Endothelial cell of umbilical vein (primary cell): ENCODE data around the gene MOGAT3. TPM values are rescaled to one million over a fixed set of nuclear protein-coding genes. Genes with fewer than 3 reads are reported as not detected.

Experiments
- BruUV-seq: library from RNA; stranded (reverse); fragments of 400-500 nt; replicated peaks from 2 replicates; lab custom pipeline; 2021; lab: Mats Ljungman, UMichigan
- CTCF ChIA-PET: fragments of 300-600, 350-600 bp; sonication (Branson Sonifier 250); formaldehyde crosslinking; loops from one replicate; lab custom pipeline; 2021; ENCODE audit warnings: antibody characterized with exemption, inconsistent platforms; lab: Charles Lee
- POLR2A ChIA-PET: fragments of 300-600, 350-600 bp; sonication (Branson Sonifier 250); formaldehyde crosslinking; loops from one replicate; lab custom pipeline; 2021; ENCODE audit warnings: antibody characterized with exemption, inconsistent platforms; lab: Charles Lee
- DNase-seq: peaks from one replicate; pipeline ENCODE4 v3.0.0-alpha.2; 2011; ENCODE audit warnings: low read depth, low spot score
- FAIRE-seq: peaks from 2 replicates; lab custom pipeline; 2011; peaks lifted over from hg19 to GRCh38; lab: Jason Lieb, UNC
- H2AFZ ChIP-seq: 2 replicates; pipeline ENCODE4 v1.6.0; 2012; ENCODE audit warnings: low read depth, low read length, control low read depth, inconsistent platforms
- H3K27ac ChIP-seq: 2 replicates; pipeline ENCODE4 v1.5.1; 2011; ENCODE audit warnings: low read depth, mild to moderate bottlenecking, control low read depth, low read length, moderate library complexity; ENCODE audit not compliant: insufficient read depth
- H3K27me3 ChIP-seq, 2 experiments: 2 replicates each; pipeline versions ENCODE4 v1.6.0 to v1.6.1; 2011; ENCODE audit warnings: low read length in 2 of 2, mixed read lengths in 1 of 2; ENCODE audit not compliant: control insufficient read depth in 2 of 2, insufficient read depth in 2 of 2
- H3K36me3 ChIP-seq, 2 experiments: 2 replicates in 1 of 2; 3 replicates in 1 of 2; pipeline ENCODE4 v1.5.1; 2011; ENCODE audit warnings: low read length in 2 of 2, mild to moderate bottlenecking in 1 of 2, moderate library complexity in 1 of 2; ENCODE audit not compliant: control insufficient read depth in 2 of 2, insufficient read depth in 2 of 2; ENCODE audit errors: extremely low read depth in 1 of 2
- H3K4me1 ChIP-seq: 3 replicates; pipeline ENCODE4 v1.5.1; 2011; ENCODE audit warnings: mild to moderate bottlenecking, low read length; ENCODE audit not compliant: control insufficient read depth, insufficient read depth; ENCODE audit errors: extremely low read depth
- H3K4me2 ChIP-seq: 2 replicates; pipeline ENCODE4 v1.6.1; 2011; ENCODE audit warnings: low read length, control low read depth, mixed read lengths; ENCODE audit not compliant: insufficient read depth
- H3K4me3 ChIP-seq, 3 experiments: fragments of 200-600 bp in 1 of 3; sonication (generic), shearing (Covaris generic) in 1 of 3; replicated peaks in 1 of 3; 2 replicates each; pipeline ENCODE4 v1.5.1; 2011 to 2016; ENCODE audit warnings: control low read depth in 3 of 3, low read length in 3 of 3, mild to moderate bottlenecking in 2 of 3, inconsistent platforms in 1 of 3, low read depth in 1 of 3, moderate library complexity in 1 of 3; ENCODE audit not compliant: insufficient read depth in 1 of 3
- H3K79me2 ChIP-seq: 2 replicates; pipeline ENCODE4 v1.6.0; 2012; ENCODE audit warnings: low read length, inconsistent platforms; ENCODE audit not compliant: control insufficient read depth, insufficient read depth
- H3K9ac ChIP-seq: replicated peaks from 2 replicates; pipeline ENCODE3; 2011; ENCODE audit warnings: low read length, control low read depth; ENCODE audit not compliant: insufficient read depth; ENCODE audit errors: extremely low read depth
- H3K9me1 ChIP-seq: replicated peaks from 3 replicates; pipeline ENCODE4 v1.6.0; 2011; ENCODE audit warnings: mild to moderate bottlenecking, low read length; ENCODE audit not compliant: control insufficient read depth, insufficient read depth; ENCODE audit errors: extremely low read depth
- H3K9me3 ChIP-seq: replicated peaks from 2 replicates; pipeline ENCODE4 v1.5.1; 2012; ENCODE audit warnings: low read length, inconsistent platforms; ENCODE audit not compliant: control insufficient read depth, insufficient read depth
- H4K20me1 ChIP-seq: replicated peaks from 2 replicates; pipeline ENCODE3; 2011; ENCODE audit warnings: mild to moderate bottlenecking, low read length; ENCODE audit not compliant: control insufficient read depth, insufficient read depth; ENCODE audit errors: extremely low read depth
- EZH2 ChIP-seq: IDR thresholded peaks from 2 replicates; pipeline ENCODE4 v1.6.1; 2012; ENCODE audit warnings: borderline replicate concordance, low read depth, mild to moderate bottlenecking, moderate library complexity, low read length, inconsistent platforms; ENCODE audit not compliant: severe bottlenecking
- FOS ChIP-seq: IDR thresholded peaks from 2 replicates; pipeline ENCODE4 v1.6.1; 2011; ENCODE audit warnings: mild to moderate bottlenecking, low read length, moderate library complexity, borderline replicate concordance; ENCODE audit not compliant: insufficient read depth
- GATA2 ChIP-seq: IDR thresholded peaks from 2 replicates; pipeline ENCODE4 v1.7.0; 2011; ENCODE audit warnings: low read depth, mild to moderate bottlenecking, moderate library complexity, mixed read lengths, low read length; ENCODE audit not compliant: insufficient read length, insufficient read depth
- JUN ChIP-seq: IDR thresholded peaks from 2 replicates; pipeline ENCODE4 v1.6.1; 2011; ENCODE audit warnings: borderline replicate concordance, low read depth; ENCODE audit not compliant: insufficient read length, insufficient read depth
- MAX ChIP-seq: IDR thresholded peaks from 2 replicates; pipeline ENCODE4 v1.6.1; 2011; ENCODE audit not compliant: insufficient read depth, insufficient read length
- MYC ChIP-seq: IDR thresholded peaks from one replicate; pipeline ENCODE4 v1.6.1; 2011; ENCODE audit warnings: mild to moderate bottlenecking, low read depth, low read length
- POLR2A ChIP-seq: IDR thresholded peaks from 2 replicates; pipeline ENCODE4 v1.6.1; 2012; ENCODE audit warnings: low read depth, mild to moderate bottlenecking, control low read depth, low read length
- POLR2AphosphoS5 ChIP-seq: IDR thresholded peaks from 2 replicates; pipeline ENCODE4 v1.6.1; 2012; ENCODE audit warnings: low read depth, mild to moderate bottlenecking, control low read depth, low read length, moderate library complexity; ENCODE audit not compliant: insufficient read depth
- dilution Hi-C: fragments of 300-500 bp; cut with MboI; formaldehyde crosslinking; loops from one replicate; pipeline ENCODE4 v1.15.0; 2019; ENCODE audit warnings: low sequenced_read_pairs; ENCODE audit not compliant: extremely low pct_ligation_motif_present
- intact Hi-C: fragments of 100-400 bp; cut with micrococcal nuclease; formaldehyde crosslinking; loops from one replicate; pipeline ENCODE4 v1.10.0; 2022
- polyA plus RNA-seq, 4 experiments: library from polyadenylated mRNA; depleted of rRNA in 3 of 4; stranded (reverse) in 3 of 4; unstranded in 1 of 4; fragments of >200 nt; gene quantifications; 2 replicates each; pipeline versions ENCODE4 v1.2.1 to v1.2.3, GENCODE V29; 2011 to 2012; ENCODE audit warnings: missing spikeins in 1 of 4
- total RNA-seq: library from RNA; stranded (reverse); gene quantifications from 2 replicates; pipeline ENCODE4 v1.2.3, GENCODE V29; 2021
- TF ChIP-seq, protein P1 (sequence below), 2 donors: IDR thresholded peaks; 1 replicate in 1 of 2; 2 replicates in 1 of 2; pipeline ENCODE4 v1.5.1; 2011; ENCODE audit warnings: low read length in 2 of 2, mild to moderate bottlenecking in 2 of 2, moderate library complexity in 2 of 2, control low read depth in 1 of 2, inconsistent platforms in 1 of 2, low read depth in 1 of 2; ENCODE audit not compliant: insufficient read depth in 1 of 2; ENCODE audit errors: extremely low read depth in 1 of 2

The MOGAT3 gene
- total and polyA plus RNA-seq, 2 donors (not counting 3 experiments of a cell fraction or from before 2014, with no cell fraction given): not detected

DNA sequence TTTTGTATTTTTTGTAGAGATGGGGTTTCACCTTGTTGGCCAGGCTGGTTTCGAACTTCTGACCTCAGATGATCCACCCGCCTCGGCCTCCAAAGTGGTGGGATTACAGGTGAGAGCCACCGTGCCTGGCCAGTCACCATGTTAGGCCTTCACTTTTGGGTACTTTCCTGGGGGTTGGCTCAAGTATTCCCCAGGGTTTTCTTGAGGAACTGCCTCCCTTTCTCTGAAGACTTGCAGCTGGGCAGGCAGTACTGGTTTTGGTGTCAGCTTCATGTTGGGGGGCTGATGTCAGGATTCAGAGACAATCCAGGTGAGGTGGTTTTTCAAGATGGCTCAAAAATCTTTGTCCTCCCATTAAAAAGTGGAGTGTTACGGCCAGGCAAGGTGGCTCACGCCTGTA, 24.8 kb upstream of the MOGAT3 start:
- Histone ChIP-seq H3K9ac (no peak overlapping the region), H3K36me3 (peaks cover 2 to 8% of the 10 kb centered on the region in 2 experiments), H3K27me3 (no peaks in the 10 kb centered on the region), H4K20me1 (no peaks in the 10 kb centered on the region), H3K4me3 (no peak overlapping the region), H3K9me3 (no peaks in the 10 kb centered on the region), H3K79me2 (peaks cover 12% of the 10 kb centered on the region), H3K27ac (no peak overlapping the region), H3K4me1 (no peaks in the 10 kb centered on the region), H3K4me2 (no peak overlapping the region), H3K9me1 (no peaks in the 10 kb centered on the region), H2AFZ (no peak overlapping the region)
- no TSS peak for BruUV-seq
- dilution Hi-C loops: no loop called here
- TF ChIP-seq MAX (no peak), POLR2AphosphoS5 (no peak), GATA2 (no peak), JUN (no peak), POLR2A (no peak), EZH2 (no peak), FOS (no peak), MYC (no peak)
- TF ChIP-seq, protein P1, sequence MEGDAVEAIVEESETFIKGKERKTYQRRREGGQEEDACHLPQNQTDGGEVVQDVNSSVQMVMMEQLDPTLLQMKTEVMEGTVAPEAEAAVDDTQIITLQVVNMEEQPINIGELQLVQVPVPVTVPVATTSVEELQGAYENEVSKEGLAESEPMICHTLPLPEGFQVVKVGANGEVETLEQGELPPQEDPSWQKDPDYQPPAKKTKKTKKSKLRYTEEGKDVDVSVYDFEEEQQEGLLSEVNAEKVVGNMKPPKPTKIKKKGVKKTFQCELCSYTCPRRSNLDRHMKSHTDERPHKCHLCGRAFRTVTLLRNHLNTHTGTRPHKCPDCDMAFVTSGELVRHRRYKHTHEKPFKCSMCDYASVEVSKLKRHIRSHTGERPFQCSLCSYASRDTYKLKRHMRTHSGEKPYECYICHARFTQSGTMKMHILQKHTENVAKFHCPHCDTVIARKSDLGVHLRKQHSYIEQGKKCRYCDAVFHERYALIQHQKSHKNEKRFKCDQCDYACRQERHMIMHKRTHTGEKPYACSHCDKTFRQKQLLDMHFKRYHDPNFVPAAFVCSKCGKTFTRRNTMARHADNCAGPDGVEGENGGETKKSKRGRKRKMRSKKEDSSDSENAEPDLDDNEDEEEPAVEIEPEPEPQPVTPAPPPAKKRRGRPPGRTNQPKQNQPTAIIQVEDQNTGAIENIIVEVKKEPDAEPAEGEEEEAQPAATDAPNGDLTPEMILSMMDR (IDR thresholded peaks at IDR 0.05; ENCODE audit: extremely low read depth in 1 of 2, insufficient read depth in 1 of 2, low read depth in 1 of 2, low read length in 2 of 2): no peak
- ChIA-PET POLR2A (interaction anchor here (0.7 kb wide), 1 partner anchor 9 kb away, joined by 4 read pairs; no protein-coding TSS in a partner anchor), CTCF (interaction anchor here (1.1 to 3.7 kb wide), 5 partner anchors 8 to 82 kb away, joined by 3 to 17 read pairs (median 6); partner anchors contain the start of genes CLDN15 and ZNHIT1)
- no peak for DNase-seq
- intact Hi-C loops: no loop called here
- no peak for FAIRE-seq
